ENCODE results near the gene AMH. TPM values are rescaled to one million over a fixed set of nuclear protein-coding genes. Genes with fewer than 3 reads are reported as not detected.

Gene AMH
- total RNA-seq, 3 donors from 2014 or later (not counting 1 experiment from before 2014, with no cell fraction given) = 0.55 to 2.1 (median 0.88) TPM

- H3K27me3 ChIP-seq (ENCODE audit: control insufficient read depth, insufficient read depth, low read length) = no peaks in the 10 kb centered on the region
- Mint-ChIP-seq H3K27ac (peak overlapping the region in 1 of 2 donors; percentile 24), H3K36me3 (no peaks in the 10 kb centered on the region), H3K4me3 (no peak overlapping the region), H3K27me3 (ENCODE audit: low read depth in 2 of 2) (no peaks in the 10 kb centered on the region), H3K9me3 (no peaks in the 10 kb centered on the region), H3K4me1 (peaks cover 5 to 18% of the 10 kb centered on the region in 2 donors)
- H3K9me3 ChIP-seq (ENCODE audit: control insufficient read depth, insufficient read depth, low read length) = no peaks in the 10 kb centered on the region
- no peak for DNase-seq
- no peak overlapping the region for H3K4me3 ChIP-seq (ENCODE audit: low read length)
- no peak for ATAC-seq
- 92% methylated on average over 11 of the region's 12 CpGs for WGBS (ENCODE audit: insufficient coverage)
- no peak for TF ChIP-seq CTCF (IDR thresholded peaks at IDR 0.05)
- intact Hi-C loops (cut with micrococcal nuclease) = loop anchor here (10.0 kb wide), 1 partner anchor 76 kb away; the partner anchor contains the start of gene AP3D1
- peaks cover 21% of the 10 kb centered on the region for H3K4me1 ChIP-seq (ENCODE audit: control insufficient read depth, insufficient read depth, low read length)
- no peak overlapping the region for H3K27ac ChIP-seq (ENCODE audit: low read length)
- peaks cover 38% of the 10 kb centered on the region for H3K36me3 ChIP-seq (ENCODE audit: control insufficient read depth, insufficient read depth, low read length)
Observed at GRCh38 chr19:2230807-2231533, 18.2 kb upstream of the AMH start.

- intact Hi-C loops (cut with micrococcal nuclease) = loop anchor here (10.0 kb wide), 1 partner anchor 77 kb away; the partner anchor contains the start of gene AP3D1
- no peaks in the 10 kb centered on the region for H3K9me3 ChIP-seq (ENCODE audit: control insufficient read depth, insufficient read depth, low read length)
- no peaks in the 10 kb centered on the region for H3K27me3 ChIP-seq (ENCODE audit: control insufficient read depth, insufficient read depth, low read length)
- Mint-ChIP-seq H3K27ac (peak overlapping the region in 1 of 2 donors; percentile 100), H3K27me3 (ENCODE audit: low read depth in 2 of 2) (no peaks in the 10 kb centered on the region), H3K4me3 (no peak overlapping the region), H3K4me1 (peaks cover 13 to 25% of the 10 kb centered on the region in 2 donors), H3K9me3 (no peaks in the 10 kb centered on the region), H3K36me3 (no peaks in the 10 kb centered on the region)
- TF ChIP-seq CTCF (IDR thresholded peaks at IDR 0.05) = no peak
- no peak overlapping the region for H3K27ac ChIP-seq (ENCODE audit: low read length)
- H3K4me1 ChIP-seq (ENCODE audit: control insufficient read depth, insufficient read depth, low read length) = peaks cover 24% of the 10 kb centered on the region
- DNase-seq (no peak), ATAC-seq (no peak)
- no peak overlapping the region for H3K4me3 ChIP-seq (ENCODE audit: low read length)
- peaks cover 33% of the 10 kb centered on the region for H3K36me3 ChIP-seq (ENCODE audit: control insufficient read depth, insufficient read depth, low read length)
- WGBS (ENCODE audit: insufficient coverage) = 91% methylated on average over 21 of the region's 21 CpGs
Observed at GRCh38 chr19:2231621-2232221, 17.4 kb upstream of the AMH start.

GRCh38 chr19:2232286-2233151 lies 16.6 kb upstream of the AMH start:
- Histone ChIP-seq H3K4me3 (ENCODE audit: low read length) (no peak overlapping the region), H3K27ac (ENCODE audit: low read length) (no peak overlapping the region), H3K36me3 (ENCODE audit: control insufficient read depth, insufficient read depth, low read length) (peaks cover 33% of the 10 kb centered on the region), H3K27me3 (ENCODE audit: control insufficient read depth, insufficient read depth, low read length) (no peaks in the 10 kb centered on the region), H3K4me1 (ENCODE audit: control insufficient read depth, insufficient read depth, low read length) (peaks cover 30% of the 10 kb centered on the region), H3K9me3 (ENCODE audit: control insufficient read depth, insufficient read depth, low read length) (no peaks in the 10 kb centered on the region)
- H3K4me1 Mint-ChIP-seq = peaks cover 16 to 27% of the 10 kb centered on the region in 2 donors
- H3K4me3 Mint-ChIP-seq = no peak overlapping the region
- whole genome bisulfite sequencing (ENCODE audit: insufficient coverage) = 84% methylated on average over 30 of the region's 30 CpGs
- H3K27me3 Mint-ChIP-seq (ENCODE audit: low read depth in 2 of 2) = no peaks in the 10 kb centered on the region
- H3K9me3 Mint-ChIP-seq = no peaks in the 10 kb centered on the region
- H3K36me3 Mint-ChIP-seq = no peaks in the 10 kb centered on the region
- ATAC-seq (no peak), DNase-seq (no peak)
- intact Hi-C loops (cut with micrococcal nuclease) = loop anchor here (10.0 kb wide), 1 partner anchor 78 kb away; the partner anchor contains the start of gene AP3D1
- peak overlapping the region in 1 of 2 donors; percentile 100 for H3K27ac Mint-ChIP-seq
- TF ChIP-seq CTCF (IDR thresholded peaks at IDR 0.05) = no peak

All from natural killer cell (primary cell).